Neural cell (in vitro differentiated cells): ENCODE data around the gene FARP2.

Experiments used
- CTCF ChIP-seq: fragments of 450-650 bp; IDR thresholded peaks from 2 replicates; pipeline ENCODE4 v1.5.1; 2014; ENCODE audit warnings: antibody characterized with exemption, mild to moderate bottlenecking, moderate library complexity; ENCODE audit not compliant: poor library complexity, severe bottlenecking
- POLR2AphosphoS5 ChIP-seq: IDR thresholded peaks from 2 replicates; pipeline ENCODE4 v1.6.1; 2012
- RAD21 ChIP-seq: fragments of 450-650 bp; conservative IDR thresholded peaks from 2 replicates; pipeline ENCODE4 v1.6.1; 2014; ENCODE audit warnings: antibody characterized with exemption, mild to moderate bottlenecking, moderate library complexity
- REST ChIP-seq: IDR thresholded peaks from 2 replicates; pipeline ENCODE4 v1.6.1; 2012; ENCODE audit warnings: borderline replicate concordance

GRCh38 chr2:241375300-241375699, 19.2 kb downstream of the FARP2 start:
- TF ChIP-seq CTCF (no peak), RAD21 (no peak), REST (no peak), POLR2AphosphoS5 (no peak)
